ENCODE measurements around the gene ARFIP1.
A peak's percentile ranks its signal among the peaks of the same experiment; 100 is the strongest.

Gene ARFIP1

DNA sequence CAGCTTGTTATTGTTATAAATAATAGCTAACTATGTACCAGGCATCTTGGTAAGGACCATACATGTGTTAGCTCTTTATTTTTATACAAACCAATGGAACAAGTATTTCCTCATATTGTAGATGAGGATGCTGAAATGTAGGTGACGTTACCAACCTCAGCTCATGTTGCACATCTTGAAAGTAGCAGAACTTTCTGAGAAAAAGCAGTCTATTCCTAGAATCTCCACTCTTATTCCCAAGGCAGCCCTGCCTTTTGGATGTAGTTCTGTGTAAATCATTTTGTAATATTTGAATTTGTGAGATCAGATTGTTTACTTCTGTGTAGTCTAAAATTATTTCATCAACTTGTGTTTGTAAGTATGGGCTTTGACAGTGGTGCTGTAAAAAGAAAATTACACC lies 161.7 kb downstream of the ARFIP1 start:
- no peak for DNase-seq

DNA sequence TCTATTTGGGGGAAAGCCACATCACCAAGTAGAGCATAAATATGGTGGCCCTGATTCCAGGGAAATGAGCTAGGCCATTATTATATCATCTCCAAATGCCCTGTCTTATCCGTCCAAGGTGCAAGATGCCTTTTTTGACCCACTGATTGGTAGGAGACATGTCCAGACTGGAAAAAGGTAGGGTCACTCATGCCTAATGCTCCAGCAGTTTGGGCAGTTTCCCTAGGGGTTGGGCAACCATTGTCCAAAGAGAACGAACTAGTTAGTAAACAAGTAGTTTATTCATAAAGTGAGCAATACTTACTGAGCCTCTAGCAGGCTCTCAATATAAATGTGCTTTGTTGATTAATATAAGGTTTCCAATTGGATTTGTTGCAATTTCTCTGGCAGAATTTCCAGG lies 162.6 kb downstream of the ARFIP1 start:
- no peak for DNase-seq

DNA sequence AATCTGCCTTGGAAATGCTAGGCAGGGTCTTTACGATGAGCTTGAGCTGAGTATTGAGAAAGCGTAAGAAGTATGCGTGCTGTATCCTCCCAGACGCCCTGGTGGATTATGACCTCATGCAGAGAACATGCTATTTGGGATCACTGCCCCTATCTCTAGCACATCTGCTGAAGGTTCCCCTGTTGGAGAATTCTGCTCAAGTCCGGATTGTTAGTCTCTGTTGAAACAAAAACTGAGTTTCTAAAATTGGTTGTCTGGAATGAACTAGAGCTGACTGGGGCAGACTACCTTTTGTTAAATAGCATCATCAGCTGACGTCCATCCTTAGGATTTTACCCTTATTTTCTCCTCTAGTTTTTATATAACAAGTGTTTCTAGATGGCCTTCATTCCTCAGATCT lies 163.9 kb downstream of the ARFIP1 start:
- no peak for DNase-seq

DNA sequence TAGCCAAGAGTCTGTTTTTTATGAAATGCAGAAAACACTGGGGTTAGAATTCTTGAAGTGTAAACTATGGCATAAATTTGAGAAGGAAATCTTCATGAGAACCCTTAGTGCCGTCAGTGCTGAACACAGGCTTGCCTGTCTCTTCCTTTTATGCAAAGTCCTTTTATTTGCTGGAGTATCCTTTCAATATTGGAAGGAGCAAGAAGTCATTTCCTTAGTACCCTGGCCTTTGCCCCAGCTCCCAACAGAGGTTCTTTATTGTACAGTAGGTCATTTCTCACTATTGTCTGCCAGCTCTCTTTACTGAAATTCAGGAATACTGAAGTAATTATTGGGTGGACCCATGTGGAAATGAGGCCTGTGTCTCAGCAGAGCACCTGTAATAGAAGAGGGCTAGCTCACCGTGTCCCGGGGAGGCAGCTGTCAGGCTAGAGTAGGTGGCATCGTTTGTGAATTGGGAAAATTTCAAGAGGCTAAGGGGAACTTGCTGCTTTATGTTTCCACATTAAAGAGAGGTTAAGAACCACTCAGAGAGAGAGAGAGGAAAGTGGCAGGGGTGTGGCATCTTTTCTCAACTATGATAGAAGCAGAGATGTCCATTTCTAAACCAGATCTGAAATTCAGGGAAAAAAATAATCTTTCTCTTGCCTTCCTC lies 165.0 kb downstream of the ARFIP1 start:
- DNase-seq: no peak

DNA sequence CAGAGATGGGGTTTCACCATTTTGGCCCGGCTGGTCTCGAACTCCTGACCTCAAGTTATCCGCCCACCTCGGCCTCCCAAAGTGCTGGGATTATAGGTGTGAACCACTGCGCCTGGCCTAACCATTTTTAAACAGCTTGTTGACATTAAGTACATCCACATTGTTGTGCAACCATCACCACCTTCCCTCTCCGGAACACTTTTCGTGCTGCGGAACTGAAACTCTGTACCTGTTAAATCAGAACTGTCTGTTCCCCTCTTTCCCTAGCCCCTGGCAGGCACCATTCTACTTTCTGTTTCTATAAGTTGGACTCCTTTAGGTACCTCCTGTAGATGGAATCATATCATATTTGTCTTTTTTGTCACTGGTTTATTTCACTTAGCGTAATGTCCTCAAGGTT lies 165.9 kb downstream of the ARFIP1 start:
- DNase-seq: no peak

DNA sequence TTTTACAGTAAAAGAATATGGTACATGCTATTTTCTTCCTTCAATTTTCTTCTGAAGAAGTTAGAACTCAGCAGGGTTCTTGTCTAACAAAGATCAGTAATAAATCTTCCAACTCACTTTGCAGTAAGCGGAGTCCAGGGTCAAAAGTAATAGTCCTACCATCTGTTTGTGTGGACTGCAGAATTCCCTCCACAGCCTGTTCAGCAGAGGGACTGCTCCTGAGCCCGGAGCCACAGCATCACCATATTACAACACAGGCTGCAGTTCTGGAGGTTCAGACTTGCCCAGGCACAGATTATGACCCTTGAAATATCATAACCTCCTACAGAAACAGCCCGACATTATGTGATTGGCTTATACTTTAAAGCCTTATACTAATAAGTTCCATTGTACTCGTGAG lies 166.7 kb downstream of the ARFIP1 start:
- DNase-seq: no peak

DNA sequence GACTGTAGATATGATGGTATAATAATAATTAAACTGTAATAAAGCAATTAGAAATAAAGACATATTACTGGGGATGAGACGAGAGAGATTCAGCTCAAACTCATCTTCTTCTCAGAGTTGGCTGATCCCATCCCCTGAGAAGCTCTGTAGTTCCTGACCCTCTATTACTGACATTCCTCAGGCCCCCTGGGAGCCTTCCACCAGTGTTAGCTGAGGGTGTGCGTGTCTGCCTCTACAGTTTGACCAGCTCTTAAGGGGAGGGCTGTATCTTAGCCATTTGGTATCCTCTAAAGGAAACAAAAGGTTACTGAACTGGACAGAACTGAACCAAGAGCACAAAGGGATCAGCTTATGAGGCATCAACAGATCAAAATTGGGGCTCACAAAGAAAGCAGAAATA lies 167.6 kb downstream of the ARFIP1 start:
- no peak for DNase-seq

DNA sequence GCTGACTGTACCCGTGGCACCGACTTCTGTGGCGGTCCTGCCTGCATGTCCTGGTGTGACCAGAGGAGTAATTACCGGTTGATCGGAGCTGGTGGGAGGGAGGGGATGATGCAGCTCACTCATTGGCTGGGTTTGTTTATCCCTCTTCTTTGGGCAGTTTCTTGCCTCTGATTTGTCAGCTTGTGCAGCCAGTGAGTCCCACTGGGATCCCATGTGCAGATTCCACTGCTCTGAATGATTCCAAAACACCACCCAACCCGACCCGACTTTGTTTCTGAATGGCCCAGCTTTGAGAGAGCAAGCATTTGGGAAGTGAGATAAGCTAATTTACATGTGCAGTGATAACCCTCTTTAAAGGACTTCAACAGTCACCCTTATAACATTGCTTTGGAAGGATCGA lies 170.2 kb downstream of the ARFIP1 start:
- DNase-seq: no peak

DNA sequence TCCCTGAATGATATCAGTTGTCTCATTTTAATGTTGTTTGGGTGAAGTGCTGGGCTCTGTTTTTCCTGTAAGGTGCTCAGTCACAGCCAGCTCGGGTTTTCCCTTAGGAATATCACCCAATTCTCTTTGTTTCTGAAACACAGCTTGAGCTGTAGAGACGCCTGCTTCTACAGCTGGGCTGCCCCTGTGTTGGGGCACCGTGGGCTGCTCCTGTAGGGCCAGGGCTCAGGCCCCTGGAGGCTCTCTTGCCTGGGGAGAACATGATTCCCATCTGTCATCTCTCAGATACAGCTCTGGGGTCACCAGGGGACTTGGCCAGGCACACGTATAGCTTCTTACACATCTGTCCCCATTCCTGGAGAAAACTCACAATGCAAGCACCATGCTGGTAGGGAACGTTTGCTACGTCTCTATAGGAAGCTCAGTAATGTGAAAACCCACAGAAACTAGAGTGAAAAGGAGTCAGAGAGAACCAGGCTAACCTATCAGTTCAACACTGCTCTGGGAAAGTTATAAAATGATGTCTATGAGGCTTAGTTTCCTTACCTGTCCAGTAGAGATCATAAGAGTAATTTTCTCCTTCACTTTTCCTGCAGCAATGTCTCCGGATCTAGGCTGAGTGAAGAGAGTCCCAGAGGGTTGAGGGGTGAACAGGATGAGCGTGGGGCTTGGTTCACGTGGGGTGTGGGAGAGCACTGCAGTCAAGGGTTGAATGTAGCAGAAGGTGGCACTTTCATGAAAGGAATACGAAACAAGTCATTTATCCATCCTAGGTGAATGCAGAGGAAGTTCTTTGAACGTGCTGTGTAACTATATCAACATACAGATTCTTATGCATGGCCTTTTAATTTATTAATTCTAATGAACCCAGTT lies 170.9 kb downstream of the ARFIP1 start:
- peak; percentile 15 for DNase-seq

DNA sequence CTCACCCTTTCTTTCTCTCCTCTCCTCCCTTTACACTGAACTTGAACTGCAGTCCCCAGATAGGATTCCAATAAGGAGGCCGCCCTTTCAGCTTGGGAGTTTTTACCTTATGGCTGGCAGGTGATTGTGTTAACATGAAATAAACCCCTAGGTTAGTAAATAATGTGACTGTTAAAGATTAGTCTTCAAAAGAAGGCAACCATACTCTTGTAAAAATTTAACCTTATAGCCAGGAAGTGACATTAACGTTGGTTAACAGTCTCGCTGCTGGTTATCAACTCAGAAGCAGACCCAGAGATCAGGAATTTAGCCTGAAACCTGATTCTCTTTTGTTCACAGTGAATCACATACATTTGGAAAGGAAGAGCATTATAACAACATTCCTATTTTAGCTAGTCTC lies 171.6 kb downstream of the ARFIP1 start:
- DNase-seq: no peak

DNA sequence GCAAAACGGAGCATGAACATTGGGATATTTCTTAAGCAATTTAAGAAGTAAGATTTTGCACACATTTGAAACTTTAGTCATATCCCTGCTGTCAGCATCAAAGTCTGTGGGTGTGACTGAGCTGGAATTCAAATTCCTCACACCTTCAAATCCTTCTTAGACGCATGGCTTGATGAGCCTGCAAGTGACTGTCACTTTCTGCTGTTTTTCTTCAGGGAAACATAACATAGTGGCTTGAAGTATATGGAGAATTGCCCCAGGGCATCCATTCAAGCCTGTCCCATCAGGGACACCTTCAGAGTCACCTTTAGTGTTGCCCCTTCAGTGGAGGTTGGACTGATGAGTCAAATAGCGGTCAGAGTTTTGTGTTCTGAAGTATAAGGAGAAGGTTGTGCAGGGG lies 173.8 kb downstream of the ARFIP1 start:
- no peak for DNase-seq

DNA sequence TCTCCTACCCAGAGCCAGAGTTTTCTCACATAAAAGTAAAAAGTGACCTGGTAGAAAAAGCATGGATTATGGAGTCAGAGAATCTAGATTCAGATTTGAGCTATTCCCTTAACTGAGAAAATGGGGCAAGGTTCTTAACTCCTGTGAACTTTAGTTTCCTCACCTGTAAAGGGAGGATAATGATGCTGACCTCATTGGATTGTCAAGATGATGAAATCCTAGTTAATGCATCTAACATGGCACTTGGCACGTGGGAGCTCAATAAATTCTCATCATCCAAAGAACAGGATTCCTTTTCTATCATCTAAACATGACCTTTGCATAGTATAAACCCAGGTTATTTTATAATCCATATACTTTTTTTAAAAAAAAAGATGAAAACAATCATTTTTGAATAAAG lies 175.0 kb downstream of the ARFIP1 start:
- no peak for DNase-seq

DNA sequence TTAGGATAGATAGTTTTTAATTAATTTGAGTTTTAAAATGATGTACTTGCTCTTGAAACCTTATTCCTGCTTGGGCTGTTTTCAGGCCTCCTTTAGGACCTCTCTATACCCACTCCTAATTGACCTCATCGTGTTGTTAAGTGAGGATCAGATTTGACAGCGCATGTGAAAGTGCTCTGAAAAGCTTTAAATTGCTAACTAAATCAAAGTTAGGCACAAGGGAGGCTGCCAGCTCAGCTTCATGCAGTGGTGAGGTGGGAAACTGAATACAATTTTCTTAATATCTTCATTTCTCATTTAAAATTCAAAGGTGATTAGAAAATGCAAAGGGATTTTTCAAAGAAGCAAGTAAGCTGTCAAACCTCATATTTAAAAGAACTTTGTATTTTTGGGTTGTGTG lies 176.4 kb downstream of the ARFIP1 start:
- no peak for DNase-seq

DNA sequence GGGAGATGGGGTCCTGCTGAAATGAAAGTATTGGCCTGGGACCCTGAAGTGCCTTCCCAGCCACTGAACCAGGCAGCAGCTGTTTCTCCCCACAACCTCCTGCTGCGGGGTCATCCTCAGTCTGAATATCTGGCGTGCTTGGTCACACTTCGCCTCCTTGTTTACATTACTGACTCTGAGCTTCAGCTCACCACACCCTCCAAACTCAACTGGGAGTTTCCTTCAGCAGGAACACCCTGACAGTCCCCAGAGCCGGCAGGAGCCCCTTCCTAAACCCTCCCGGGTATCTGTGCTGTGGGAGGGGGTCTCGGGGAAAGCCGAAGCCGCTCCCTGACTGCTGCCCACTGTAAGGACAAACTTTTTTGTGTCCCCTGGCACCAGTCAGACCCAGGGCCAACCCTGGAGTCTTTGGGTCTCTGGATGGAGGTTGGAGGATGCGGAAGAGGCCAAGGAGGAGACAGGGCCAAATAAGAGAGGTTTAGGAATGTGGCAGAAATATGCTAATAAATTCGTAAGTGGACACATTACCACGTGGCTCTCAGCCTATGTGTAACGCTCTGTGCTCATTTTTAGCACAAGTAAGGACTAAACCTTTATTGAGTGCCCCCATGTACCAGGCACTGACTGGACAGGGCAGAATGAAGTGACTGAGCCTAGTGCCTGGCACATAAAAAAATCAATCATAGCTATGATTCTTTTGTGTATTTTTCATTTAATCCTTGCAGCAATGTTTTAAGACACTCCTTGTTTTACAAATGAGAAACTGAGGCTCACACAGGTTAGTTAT lies 177.1 kb downstream of the ARFIP1 start:
- DNase-seq: no peak

DNA sequence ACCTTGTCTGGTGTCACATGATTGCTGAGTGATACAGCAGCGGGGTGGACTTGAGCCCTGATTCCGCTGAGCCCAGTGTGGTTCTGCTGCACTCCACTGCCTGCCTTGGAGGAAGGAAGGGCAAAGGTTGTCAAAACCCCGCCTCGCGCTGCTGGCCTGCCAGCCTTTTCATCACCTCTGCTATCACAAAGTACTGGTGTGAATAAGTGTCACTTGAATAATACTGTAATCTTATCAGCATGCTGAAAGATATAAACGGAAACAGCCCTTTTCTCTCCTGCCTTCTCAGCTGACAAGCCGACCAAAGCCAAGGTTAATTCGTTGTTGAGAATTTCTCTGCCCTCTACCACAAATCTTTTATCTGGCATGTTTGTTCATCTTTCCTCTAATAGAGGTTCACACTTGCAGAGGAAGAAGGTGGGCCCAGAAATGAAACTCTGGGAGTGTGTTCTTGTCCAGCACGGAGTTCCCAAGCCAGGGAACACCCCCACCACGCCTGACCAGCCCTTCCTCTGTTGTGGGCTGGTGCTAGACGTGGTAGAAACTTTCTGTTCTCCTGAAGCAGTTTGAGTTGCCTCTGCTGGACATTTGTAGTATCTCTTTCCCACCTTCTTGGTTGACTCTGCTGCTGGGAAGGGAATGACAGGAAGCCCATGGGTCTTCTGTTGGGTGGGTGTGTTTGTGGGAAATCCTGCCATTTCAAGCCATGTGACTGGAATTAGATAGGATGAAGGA lies 177.8 kb downstream of the ARFIP1 start:
- no peak for DNase-seq

DNA sequence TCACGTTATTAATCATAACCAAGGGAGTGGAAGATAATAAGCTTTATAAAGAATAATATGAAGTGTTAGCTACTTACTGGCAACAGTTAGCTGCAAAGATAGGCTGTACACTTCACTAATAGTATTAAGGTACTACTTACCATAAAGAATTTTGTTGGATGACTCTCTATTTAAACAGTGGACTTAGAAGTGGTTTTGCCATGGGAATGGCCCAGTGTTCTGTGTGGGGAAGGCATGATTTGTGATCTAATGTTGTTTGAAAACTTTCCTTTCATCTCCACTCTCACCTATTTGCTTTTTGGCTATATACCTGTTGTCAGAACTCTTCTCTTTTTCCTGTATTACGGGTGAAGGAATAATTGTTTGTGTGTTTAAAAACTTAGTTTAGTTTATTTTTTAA lies 179.3 kb downstream of the ARFIP1 start:
- DNase-seq: no peak

DNA sequence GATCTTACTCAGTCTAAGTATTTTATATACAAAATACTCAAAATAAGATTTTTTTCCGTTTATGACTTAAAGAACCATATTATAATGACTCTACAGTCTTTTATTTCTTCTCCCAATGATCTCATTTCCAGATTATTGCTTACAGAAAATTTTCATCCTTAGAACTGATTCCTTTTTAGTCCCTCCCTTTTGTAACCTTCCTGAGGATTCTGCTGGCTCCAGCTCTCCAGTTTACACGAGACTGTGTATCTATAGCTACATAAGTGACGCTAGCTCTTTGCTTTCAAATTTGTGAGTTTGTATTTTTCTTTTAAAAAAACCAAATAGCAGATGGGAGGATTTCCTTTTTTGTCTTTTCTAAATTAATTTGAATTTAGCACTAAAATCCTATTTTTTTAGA lies 180.3 kb downstream of the ARFIP1 start:
- DNase-seq: no peak

DNA sequence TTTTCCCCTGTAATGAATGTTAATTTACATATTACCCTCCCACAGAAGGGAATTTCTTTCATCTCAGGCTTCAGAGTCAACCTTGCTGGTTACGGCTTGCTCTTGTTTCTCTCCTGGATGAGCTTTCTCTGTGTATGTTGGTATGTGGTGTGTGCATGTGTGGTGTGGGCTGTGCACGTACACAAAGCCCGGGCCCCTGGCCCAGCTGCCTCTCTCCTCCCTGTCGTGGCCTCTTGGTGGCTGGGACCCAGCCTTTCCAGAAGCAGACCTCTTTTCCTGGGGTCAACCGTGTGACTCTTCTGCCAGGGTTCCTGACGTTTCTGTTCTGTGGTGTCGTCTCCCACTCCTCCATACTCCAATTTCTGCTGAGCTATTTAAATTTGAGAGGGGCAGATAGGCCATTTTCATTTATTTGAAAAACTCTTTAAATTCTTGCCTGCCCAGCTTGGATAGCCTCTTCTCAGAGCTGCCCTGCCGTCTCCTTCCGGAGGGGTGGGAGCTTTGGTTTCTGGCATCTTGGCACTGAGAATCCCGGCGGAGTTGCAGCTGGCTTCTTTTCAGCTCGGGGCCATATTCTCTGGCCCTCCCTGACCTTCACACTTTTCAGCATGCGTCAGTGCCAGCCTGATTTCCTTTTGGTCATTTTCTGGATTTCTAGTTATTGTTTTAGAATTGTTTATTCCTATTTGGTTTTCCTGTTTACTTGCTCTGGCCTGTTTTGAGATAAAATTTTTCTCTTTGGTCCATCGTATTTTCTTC lies 181.4 kb downstream of the ARFIP1 start:
- DNase-seq: no peak

DNA sequence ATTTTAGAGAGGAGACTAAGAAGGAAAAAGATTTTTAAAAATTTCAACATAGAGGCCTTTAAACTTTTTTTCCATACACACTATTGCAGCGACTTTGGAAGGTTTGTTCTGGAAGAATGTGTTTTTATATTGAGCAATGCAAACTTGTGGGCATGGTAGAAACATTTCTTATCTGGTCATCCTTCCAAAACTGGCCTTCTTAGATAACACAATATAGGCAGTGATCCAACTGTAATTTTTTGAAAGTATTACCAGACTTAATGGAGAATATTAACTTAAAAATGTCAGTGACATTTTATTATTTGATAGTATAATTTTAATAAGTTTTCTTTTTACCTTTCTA lies 182.0 kb downstream of the ARFIP1 start:
- no peak for DNase-seq
